ENCODE measurements around the gene TOMM70. TPM values are rescaled to one million over a fixed set of nuclear protein-coding genes. Genes with fewer than 3 reads are reported as not detected.

TOMM70 gene
- total and polyA plus RNA-seq, 7 experiments from 2014 or later, result 18.3 to 43.7 (median 23.9) TPM

DNA sequence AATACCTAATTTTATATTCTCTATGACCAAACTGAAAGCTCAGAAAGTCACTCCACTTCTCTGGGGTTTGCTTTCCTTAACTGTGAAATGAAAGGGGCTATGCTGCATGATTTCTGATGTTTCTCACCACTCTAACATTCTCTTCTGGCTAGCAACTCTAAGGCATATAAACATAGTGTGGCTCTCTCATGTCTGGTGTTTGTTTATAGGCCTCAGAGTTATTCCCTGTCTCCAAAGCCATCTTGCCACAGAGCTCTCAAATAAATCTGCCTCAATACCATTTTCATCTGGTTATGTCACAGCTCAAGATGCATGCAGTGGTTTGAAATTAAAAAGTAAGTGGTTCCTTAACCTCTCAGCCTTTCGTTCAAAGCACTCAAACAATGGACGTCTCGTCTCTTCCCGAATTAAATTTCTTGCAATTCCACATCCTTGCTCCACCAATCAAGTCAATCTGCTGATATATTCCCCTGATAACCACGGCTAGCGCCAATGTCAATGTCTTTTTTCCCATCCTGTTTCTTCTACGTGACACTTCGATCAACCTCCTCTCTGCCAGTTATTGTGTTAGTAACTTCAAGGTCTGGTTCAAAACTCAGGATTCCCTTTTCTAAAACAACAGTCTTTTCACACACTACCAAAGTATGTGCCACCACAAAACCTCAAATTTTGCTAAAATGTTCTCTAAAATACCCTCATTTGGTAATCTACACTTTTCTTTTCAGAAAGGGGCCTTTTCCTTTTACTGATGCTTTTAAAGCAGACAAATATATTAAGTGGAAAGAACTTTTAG lies 16.0 kb downstream of the TOMM70 start:
- ATAC-seq, result no peak
- Mint-ChIP-seq H3K27me3 (no peaks in the 10 kb centered on the region), H3K4me3 (no peak overlapping the region), H3K4me1 (peaks cover 3 to 25% (median 19%) of the 10 kb centered on the region in 7 donors), H3K27ac (no peak overlapping the region), H3K9me3 (peaks cover 0 to 14% (median 2%) of the 10 kb centered on the region in 11 donors), H3K36me3 (peaks cover 12 to 39% (median 33%) of the 10 kb centered on the region in 5 donors)
- H3K9me3 ChIP-seq (ENCODE audit: control insufficient read depth in 2 of 3, low read length in 3 of 3), result no peaks in the 10 kb centered on the region
- H3K27ac ChIP-seq (ENCODE audit: low read depth, low read length), result no peak overlapping the region
- no peak overlapping the region for H3K4me3 ChIP-seq (ENCODE audit: low read length)
- DNase-seq, result no peak
- no peaks in the 10 kb centered on the region for H3K27me3 ChIP-seq (ENCODE audit: control insufficient read depth in 2 of 2, insufficient read depth in 2 of 2, low read length in 2 of 2)
- peaks cover 0 to 67% (median 6%) of the 10 kb centered on the region in 3 experiments for H3K36me3 ChIP-seq (ENCODE audit: control insufficient read depth in 2 of 3, insufficient read depth in 3 of 3, low read length in 3 of 3)
- POLR2A ChIA-PET, result no interaction called here
- no peaks in the 10 kb centered on the region for H3K4me1 ChIP-seq (ENCODE audit: control insufficient read depth in 2 of 2, insufficient read depth in 2 of 2, low read length in 2 of 2)
- intact Hi-C loops (cut with micrococcal nuclease), result no loop called here
- CTCF ChIA-PET, result interaction anchor here (0.6 kb wide), 1 partner anchor 1303 kb away, joined by 4 read pairs; no protein-coding TSS in a partner anchor

DNA sequence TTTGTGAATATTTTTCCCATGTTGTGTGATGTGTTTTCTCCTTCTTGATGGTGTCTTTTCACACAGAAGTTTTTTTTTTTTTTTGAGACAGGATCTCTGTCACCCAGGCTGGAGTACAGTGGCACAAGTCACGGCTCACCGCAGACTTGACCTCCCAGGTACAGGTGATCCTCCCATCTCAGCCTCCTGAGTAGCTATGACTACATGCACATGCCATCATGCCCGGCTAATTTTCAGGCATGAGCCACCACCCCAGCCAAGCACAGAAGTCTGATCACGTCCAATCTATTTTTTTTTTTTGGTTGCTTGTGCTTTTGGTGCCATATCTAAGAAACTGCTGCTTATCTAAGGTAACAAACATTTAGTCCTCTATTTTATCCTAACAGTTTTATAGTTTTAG lies 24.6 kb downstream of the TOMM70 start:
- Histone ChIP-seq H3K27me3 (ENCODE audit: control insufficient read depth in 2 of 2, insufficient read depth in 2 of 2, low read length in 2 of 2) (no peaks in the 10 kb centered on the region), H3K4me1 (ENCODE audit: control insufficient read depth in 2 of 2, insufficient read depth in 2 of 2, low read length in 2 of 2) (no peaks in the 10 kb centered on the region), H3K27ac (ENCODE audit: low read depth, low read length) (no peak overlapping the region), H3K4me3 (ENCODE audit: low read length) (no peak overlapping the region), H3K9me3 (ENCODE audit: control insufficient read depth in 2 of 3, low read length in 3 of 3) (no peaks in the 10 kb centered on the region), H3K36me3 (ENCODE audit: control insufficient read depth in 2 of 3, insufficient read depth in 3 of 3, low read length in 3 of 3) (peaks cover 3 to 80% (median 4%) of the 10 kb centered on the region in 3 experiments)
- DNase-seq, result no peak
- POLR2A ChIA-PET, result interaction anchor here (0.6 kb wide), 1 partner anchor 558 kb away, joined by 4 read pairs; no protein-coding TSS in a partner anchor
- Mint-ChIP-seq H3K27me3 (no peaks in the 10 kb centered on the region), H3K27ac (peak overlapping the region in 4 of 9 donors; percentile 8 to 30 (median 20)), H3K36me3 (peaks cover 9 to 46% (median 23%) of the 10 kb centered on the region in 5 donors), H3K4me1 (peaks cover 0 to 2% (median 0%) of the 10 kb centered on the region in 7 donors), H3K4me3 (no peak overlapping the region), H3K9me3 (no peaks in the 10 kb centered on the region)
- intact Hi-C loops (cut with micrococcal nuclease), result no loop called here
- CTCF ChIA-PET, result no interaction called here
- ATAC-seq, result no peak

DNA sequence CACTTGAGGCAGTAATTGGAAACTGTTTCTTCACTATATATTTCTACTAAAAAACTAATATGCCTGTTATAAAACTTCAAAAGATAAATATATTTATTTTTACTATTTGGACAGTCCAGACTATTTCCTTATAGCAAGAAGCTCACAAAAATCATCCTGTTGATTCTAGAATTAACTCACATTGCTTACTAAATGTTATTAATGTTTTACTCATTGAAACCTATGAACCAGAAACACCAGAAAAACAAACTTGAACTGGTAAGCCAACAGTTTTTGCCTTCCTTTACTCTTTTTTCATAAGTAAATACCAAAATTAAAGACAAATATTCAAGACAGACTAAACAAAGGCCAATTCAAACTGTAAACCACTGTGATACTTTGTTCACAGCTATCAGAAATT lies 26.4 kb downstream of the TOMM70 start:
- Mint-ChIP-seq H3K36me3 (peaks cover 3 to 38% (median 14%) of the 10 kb centered on the region in 5 donors), H3K4me3 (no peak overlapping the region), H3K27me3 (no peaks in the 10 kb centered on the region), H3K9me3 (no peaks in the 10 kb centered on the region), H3K4me1 (peaks cover 0 to 2% (median 0%) of the 10 kb centered on the region in 7 donors), H3K27ac (peak overlapping the region in 1 of 9 donors; percentile 36)
- Histone ChIP-seq H3K27me3 (ENCODE audit: control insufficient read depth in 2 of 2, insufficient read depth in 2 of 2, low read length in 2 of 2) (no peaks in the 10 kb centered on the region), H3K4me1 (ENCODE audit: control insufficient read depth in 2 of 2, insufficient read depth in 2 of 2, low read length in 2 of 2) (no peaks in the 10 kb centered on the region), H3K36me3 (ENCODE audit: control insufficient read depth in 2 of 3, insufficient read depth in 3 of 3, low read length in 3 of 3) (peaks cover 4 to 77% (median 8%) of the 10 kb centered on the region in 3 experiments), H3K27ac (ENCODE audit: low read depth, low read length) (no peak overlapping the region), H3K4me3 (ENCODE audit: low read length) (no peak overlapping the region), H3K9me3 (ENCODE audit: control insufficient read depth in 2 of 3, low read length in 3 of 3) (no peaks in the 10 kb centered on the region)
- DNase-seq, result no peak
- ATAC-seq, result no peak
- ChIA-PET POLR2A (no interaction called here), CTCF (interaction anchor here (0.6 kb wide), 1 partner anchor 543 kb away, joined by 3 read pairs; no protein-coding TSS in a partner anchor)
- intact Hi-C loops (cut with micrococcal nuclease), result no loop called here

DNA sequence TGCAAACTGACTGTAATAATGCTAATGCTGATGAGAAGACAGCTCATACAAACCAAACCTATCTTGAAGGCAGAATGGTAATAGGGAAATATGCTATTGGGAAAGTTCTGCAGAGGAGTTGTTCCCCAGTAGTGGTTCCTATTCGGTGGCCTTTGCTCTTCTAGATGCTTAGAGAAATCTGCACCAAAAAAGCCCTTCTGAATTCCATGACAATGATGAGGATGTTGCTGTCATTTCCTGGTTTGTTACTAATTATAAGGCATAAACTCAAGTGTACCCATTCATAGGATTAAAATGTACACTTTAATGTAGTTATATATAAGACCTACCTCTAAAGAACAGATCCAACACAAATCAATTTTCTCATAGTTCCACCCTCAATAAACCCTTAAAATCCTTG lies 30.1 kb downstream of the TOMM70 start:
- ATAC-seq (no peak), DNase-seq (no peak)
- peaks cover 0 to 4% (median 0%) of the 10 kb centered on the region in 7 donors for H3K4me1 Mint-ChIP-seq
- no peak overlapping the region for H3K4me3 Mint-ChIP-seq
- Histone ChIP-seq H3K9me3 (ENCODE audit: control insufficient read depth in 2 of 3, low read length in 3 of 3) (no peaks in the 10 kb centered on the region), H3K27me3 (ENCODE audit: control insufficient read depth in 2 of 2, insufficient read depth in 2 of 2, low read length in 2 of 2) (no peaks in the 10 kb centered on the region), H3K4me1 (ENCODE audit: control insufficient read depth in 2 of 2, insufficient read depth in 2 of 2, low read length in 2 of 2) (no peaks in the 10 kb centered on the region), H3K36me3 (ENCODE audit: control insufficient read depth in 2 of 3, insufficient read depth in 3 of 3, low read length in 3 of 3) (peaks cover 7 to 71% (median 8%) of the 10 kb centered on the region in 3 experiments), H3K27ac (ENCODE audit: low read depth, low read length) (no peak overlapping the region), H3K4me3 (ENCODE audit: low read length) (no peak overlapping the region)
- peak overlapping the region in 1 of 9 donors; percentile 45 for H3K27ac Mint-ChIP-seq
- CTCF ChIA-PET, result interaction anchor here (1.1 kb wide), 1 partner anchor 10 kb away, joined by 3 read pairs; no protein-coding TSS in a partner anchor
- H3K36me3 Mint-ChIP-seq, result peaks cover 0 to 42% (median 14%) of the 10 kb centered on the region in 5 donors
- intact Hi-C loops (cut with micrococcal nuclease), result no loop called here
- no peaks in the 10 kb centered on the region for H3K27me3 Mint-ChIP-seq
- POLR2A ChIA-PET, result no interaction called here
- no peaks in the 10 kb centered on the region for H3K9me3 Mint-ChIP-seq

DNA sequence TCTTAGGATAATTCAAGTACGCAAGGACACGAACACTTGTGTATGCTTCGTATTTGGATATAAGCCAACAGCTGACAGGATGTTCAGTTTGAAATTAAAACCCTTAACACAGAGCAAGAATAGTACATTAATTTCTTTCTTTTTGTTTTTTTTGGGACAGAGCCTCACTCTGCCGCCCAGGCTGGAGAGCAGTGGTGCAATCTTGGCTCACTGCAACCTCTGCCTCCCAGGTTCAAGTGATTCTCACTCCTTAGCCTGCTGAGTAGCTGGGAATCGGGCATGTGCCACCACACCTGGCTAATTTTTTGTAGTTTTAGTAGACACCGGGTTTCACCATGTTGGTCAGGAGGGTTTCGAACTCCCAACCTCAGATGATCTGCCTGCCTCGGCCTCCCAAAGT lies 32.4 kb downstream of the TOMM70 start:
- H3K27ac ChIP-seq (ENCODE audit: low read depth, low read length), result no peak overlapping the region
- peaks cover 0 to 3% (median 0%) of the 10 kb centered on the region in 11 donors for H3K9me3 Mint-ChIP-seq
- CTCF ChIA-PET, result no interaction called here
- peaks cover 0 to 2% (median 0%) of the 10 kb centered on the region in 7 donors for H3K4me1 Mint-ChIP-seq
- no peak overlapping the region for H3K4me3 ChIP-seq (ENCODE audit: low read length)
- H3K4me1 ChIP-seq (ENCODE audit: control insufficient read depth in 2 of 2, insufficient read depth in 2 of 2, low read length in 2 of 2), result no peaks in the 10 kb centered on the region
- peak overlapping the region in 1 of 9 donors; percentile 38 for H3K27ac Mint-ChIP-seq
- intact Hi-C loops (cut with micrococcal nuclease), result no loop called here
- ATAC-seq (no peak), DNase-seq (no peak)
- no peaks in the 10 kb centered on the region for H3K9me3 ChIP-seq (ENCODE audit: control insufficient read depth in 2 of 3, low read length in 3 of 3)
- peaks cover 0 to 55% (median 24%) of the 10 kb centered on the region in 5 donors for H3K36me3 Mint-ChIP-seq
- H3K4me3 Mint-ChIP-seq, result no peak overlapping the region
- no peaks in the 10 kb centered on the region for H3K27me3 Mint-ChIP-seq
- POLR2A ChIA-PET, result no interaction called here
- H3K36me3 ChIP-seq (ENCODE audit: control insufficient read depth in 2 of 3, insufficient read depth in 3 of 3, low read length in 3 of 3), result peaks cover 7 to 67% (median 8%) of the 10 kb centered on the region in 3 experiments
- H3K27me3 ChIP-seq (ENCODE audit: control insufficient read depth in 2 of 2, insufficient read depth in 2 of 2, low read length in 2 of 2), result no peaks in the 10 kb centered on the region

DNA sequence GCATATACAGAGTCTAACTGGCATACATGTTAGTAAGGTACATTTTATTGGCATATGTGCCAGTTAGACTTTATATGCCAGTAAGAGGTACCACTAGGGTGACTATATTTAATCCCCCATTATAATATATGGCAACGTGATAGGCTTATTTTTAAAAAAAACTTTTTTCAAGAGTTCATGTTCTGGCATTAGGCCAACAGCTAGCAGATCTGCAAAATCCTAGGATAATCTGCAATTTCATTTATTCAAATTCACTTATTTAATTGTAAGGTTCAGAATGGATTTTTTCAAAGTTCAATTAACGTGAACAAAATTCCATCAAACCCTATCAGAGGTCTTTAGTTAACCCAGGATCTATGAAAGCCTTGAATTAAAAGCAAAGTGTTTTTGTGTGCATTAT lies 34.5 kb downstream of the TOMM70 start:
- H3K27me3 ChIP-seq (ENCODE audit: control insufficient read depth in 2 of 2, insufficient read depth in 2 of 2, low read length in 2 of 2), result no peaks in the 10 kb centered on the region
- H3K27ac ChIP-seq (ENCODE audit: low read depth, low read length), result no peak overlapping the region
- DNase-seq (no peak), ATAC-seq (no peak)
- Mint-ChIP-seq H3K27me3 (no peaks in the 10 kb centered on the region), H3K4me1 (peaks cover 0 to 2% (median 0%) of the 10 kb centered on the region in 7 donors), H3K27ac (peak overlapping the region in 1 of 9 donors; percentile 49), H3K4me3 (no peak overlapping the region), H3K9me3 (peaks cover 0 to 5% (median 3%) of the 10 kb centered on the region in 11 donors), H3K36me3 (peaks cover 5 to 56% (median 41%) of the 10 kb centered on the region in 5 donors)
- H3K36me3 ChIP-seq (ENCODE audit: control insufficient read depth in 2 of 3, insufficient read depth in 3 of 3, low read length in 3 of 3), result peaks cover 6 to 62% (median 7%) of the 10 kb centered on the region in 3 experiments
- H3K4me1 ChIP-seq (ENCODE audit: control insufficient read depth in 2 of 2, insufficient read depth in 2 of 2, low read length in 2 of 2), result no peaks in the 10 kb centered on the region
- ChIA-PET POLR2A (interaction anchor here (1.7 kb wide), 1 partner anchor 31 kb away, joined by 4 read pairs; no protein-coding TSS in a partner anchor), CTCF (no interaction called here)
- intact Hi-C loops (cut with micrococcal nuclease), result no loop called here
- H3K4me3 ChIP-seq (ENCODE audit: low read length), result no peak overlapping the region
- H3K9me3 ChIP-seq (ENCODE audit: control insufficient read depth in 2 of 3, low read length in 3 of 3), result no peaks in the 10 kb centered on the region
